A204.1 (cell line): ENCODE results near the gene PARP15.

ENCODE experiments used
- FAIRE-seq: peaks from 2 replicates; lab custom pipeline; 2012; peaks lifted over from hg19 to GRCh38; lab: Jason Lieb, UNC

PARP15 gene

GRCh38 chr3:122572940-122573412, 4.5 kb upstream of the PARP15 start:
- no peak for FAIRE-seq

DNA sequence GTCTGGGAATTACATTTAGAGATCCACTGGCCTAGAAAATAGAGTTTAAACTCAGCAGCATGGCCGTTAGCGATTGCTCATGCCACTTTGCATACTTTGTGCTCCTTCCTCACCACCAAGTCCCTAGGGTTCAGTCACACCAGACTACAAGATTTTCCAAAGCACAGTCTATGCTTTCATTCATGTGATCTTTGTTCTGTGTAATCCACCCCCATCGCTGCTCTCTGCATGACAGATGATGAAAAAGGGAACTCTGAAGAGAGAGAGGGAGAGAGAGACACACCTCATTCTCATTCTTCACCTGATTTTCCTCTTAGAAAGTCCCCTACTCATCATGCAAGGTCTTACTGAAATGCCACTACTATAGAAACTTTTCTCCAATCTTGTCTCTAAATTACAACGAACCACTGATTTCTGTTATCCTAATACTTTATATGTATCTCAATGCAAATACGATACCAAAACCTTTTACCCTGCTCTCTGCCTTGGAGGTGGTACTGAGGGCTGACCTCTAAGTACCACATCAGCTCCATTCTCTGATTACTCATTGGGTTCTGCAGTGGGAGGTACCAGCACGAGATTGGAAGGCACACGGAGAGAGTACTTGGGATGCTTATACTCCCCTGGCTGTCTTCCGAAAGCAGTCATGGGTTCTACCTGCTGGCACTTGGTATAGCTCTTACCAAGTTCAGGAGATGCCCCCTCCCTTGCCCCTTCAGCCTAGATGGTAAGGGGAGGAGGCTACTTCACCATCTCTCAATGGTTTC, 1.1 kb upstream of the PARP15 start:
- FAIRE-seq: no peak

DNA sequence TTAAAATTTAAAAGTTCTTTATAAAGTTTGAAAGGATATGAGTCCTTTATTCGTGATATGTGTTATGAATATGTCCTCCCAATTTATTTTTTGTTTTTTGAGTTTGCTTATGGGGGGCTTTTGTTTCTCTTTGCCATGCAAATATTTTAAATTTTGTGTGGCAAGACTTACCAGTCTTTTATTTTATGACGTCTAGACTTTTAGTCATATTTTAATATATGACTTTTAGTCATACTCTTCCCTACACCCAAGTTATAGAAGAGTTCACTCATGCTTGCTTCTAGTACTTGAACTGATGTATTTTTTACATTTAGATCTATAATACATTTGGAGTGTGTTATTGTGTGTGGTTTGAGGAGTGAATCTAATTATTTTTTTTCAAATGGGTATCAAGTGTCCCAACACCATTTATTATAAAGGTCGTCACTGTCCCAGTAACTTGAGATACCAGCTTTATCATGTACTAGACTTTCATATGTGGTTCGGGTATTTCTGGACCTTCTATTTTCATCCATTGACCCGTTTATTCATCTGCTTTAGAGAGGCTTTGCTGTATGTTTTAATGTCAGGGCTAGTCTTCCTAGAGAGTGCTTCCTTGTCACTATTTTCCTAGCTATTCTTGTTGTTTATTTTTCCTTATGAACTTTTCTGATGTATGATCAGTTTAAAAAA, 755 bp downstream of the PARP15 start:
- no peak for FAIRE-seq

DNA sequence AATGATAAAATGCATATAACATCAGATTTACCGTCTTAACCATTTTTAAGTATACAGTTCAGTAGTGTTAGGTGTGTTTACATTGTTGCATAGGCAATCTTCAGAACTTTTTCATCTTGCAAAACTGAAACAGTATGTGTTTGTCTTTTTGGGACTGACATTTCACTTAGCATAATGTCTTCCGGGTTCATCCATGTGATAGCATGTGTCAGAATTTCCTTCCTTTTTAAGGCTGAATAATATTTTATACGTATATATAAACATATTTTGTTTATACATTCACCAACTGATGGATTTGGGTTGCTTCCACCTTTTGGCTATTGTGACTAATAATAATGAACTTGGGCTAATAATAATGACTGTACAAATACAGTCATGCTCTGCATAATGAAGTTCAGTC, 3.0 kb downstream of the PARP15 start:
- FAIRE-seq: no peak

DNA sequence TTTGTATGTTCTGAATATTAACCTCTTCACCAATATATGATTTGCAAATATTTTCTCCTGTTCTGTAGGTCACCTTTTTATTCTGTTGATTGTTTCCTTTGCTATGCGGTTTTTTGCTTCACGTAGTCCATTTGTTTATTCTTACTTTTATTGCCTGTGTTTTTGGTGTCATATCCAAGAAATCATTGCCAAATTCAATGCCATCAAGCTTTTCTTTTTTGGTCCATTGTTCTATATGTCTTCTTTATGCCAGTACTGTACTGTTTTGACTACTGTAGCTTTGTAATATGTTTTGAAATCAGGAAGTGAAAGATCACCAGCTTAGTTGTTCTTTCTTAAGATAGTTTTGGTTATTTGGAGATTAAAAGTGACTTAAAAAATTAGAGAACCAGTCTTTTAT, 4.2 kb downstream of the PARP15 start:
- FAIRE-seq: no peak

DNA sequence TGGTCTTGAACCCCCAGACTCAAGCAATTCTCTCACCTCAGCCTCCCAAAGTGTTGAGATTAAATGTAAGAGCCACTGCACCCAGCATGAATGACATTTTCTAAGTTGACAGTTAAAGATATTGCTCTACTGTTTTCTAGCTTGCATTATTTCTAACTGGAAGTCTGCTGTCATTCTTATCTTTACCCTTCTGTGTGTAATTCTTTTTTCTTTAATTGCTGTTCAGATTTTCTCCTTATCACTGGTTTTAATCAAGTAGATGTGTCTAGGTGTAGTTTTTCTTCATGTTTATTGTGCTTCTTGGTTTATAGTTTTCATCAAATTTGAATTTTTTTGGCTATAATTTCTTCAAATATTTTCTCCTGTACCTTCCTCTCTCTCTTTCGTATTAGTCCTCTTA, 4.9 kb downstream of the PARP15 start:
- FAIRE-seq: no peak

DNA sequence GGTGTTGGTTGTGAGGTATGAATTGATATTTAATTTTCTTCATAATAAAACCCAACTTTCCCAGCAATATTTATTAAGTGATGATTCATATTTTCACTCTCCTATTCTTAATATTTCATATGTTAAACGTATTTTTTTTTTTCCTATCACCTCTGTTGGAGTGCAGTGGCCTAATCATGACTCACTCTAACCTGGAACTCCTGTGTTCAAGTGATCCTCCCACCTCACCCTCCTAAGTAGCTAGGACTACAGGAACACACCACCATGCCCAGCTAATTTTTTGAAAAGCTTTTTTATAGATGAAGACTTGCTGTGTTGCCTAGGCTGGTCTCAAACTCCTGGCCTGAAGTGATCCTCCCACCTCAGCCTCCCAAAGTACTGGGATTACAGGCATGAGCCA, 8.6 kb downstream of the PARP15 start:
- no peak for FAIRE-seq

- no peak for FAIRE-seq
Observed at GRCh38 chr3:122586773-122587485, 9.5 kb downstream of the PARP15 start.

DNA sequence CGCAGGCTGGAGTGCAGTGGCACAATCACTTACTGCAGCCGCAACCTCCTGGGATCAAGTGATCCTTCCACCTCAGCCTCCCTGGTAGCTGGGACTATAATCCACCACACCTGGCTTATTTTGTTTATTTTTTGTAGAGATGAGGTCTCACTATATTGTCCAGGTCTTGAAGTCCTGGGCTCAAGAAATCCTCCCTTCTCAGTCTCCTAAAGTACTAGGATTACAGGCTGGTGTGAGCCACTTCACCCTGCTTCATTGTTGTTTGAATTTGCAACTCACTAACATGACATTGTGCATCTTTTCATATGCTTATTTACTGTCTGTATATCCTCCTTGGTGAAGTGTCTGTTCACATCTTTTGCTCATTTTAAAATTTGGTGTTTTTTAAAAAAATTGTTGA, 10.1 kb downstream of the PARP15 start:
- no peak for FAIRE-seq

DNA sequence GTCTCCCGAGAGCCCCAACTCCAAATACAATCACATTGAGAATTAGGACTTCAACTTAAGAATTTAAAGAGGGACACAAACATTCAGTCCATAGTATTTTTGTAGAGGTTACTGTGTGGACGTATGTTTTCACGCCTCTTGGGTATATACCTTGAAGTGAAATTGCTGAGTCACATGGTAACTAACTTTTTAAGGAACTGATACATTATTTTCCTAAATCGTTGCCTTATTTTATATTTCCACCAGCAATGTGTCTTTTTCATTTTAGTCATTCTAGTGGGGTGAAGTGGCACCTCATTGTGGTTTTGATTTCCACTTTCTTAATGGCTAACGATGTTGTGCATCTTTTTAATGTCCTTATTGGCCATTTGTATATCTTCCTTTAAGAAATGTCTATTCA, 11.8 kb downstream of the PARP15 start:
- no peak for FAIRE-seq

DNA sequence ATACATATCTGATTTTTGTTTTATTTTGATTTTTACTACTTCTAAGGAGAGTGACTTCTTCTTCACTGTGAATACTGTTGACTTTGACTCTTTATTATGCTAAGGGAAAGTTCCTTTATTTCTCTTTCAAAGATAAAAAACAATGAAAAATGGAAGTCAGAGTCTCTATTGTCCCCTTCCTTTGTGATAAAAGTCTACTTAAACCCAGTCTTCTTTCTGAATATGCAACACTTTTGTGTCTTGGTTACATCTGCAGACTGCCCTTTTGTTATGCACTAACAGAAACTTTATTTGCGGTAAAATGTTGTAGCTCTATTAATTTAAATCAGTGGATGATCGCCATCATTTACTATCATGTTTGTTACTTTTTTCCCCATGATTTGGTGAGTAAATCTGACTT, 13.2 kb downstream of the PARP15 start:
- FAIRE-seq: no peak

GRCh38 chr3:122594025-122594424, 16.6 kb downstream of the PARP15 start:
- no peak for FAIRE-seq

DNA sequence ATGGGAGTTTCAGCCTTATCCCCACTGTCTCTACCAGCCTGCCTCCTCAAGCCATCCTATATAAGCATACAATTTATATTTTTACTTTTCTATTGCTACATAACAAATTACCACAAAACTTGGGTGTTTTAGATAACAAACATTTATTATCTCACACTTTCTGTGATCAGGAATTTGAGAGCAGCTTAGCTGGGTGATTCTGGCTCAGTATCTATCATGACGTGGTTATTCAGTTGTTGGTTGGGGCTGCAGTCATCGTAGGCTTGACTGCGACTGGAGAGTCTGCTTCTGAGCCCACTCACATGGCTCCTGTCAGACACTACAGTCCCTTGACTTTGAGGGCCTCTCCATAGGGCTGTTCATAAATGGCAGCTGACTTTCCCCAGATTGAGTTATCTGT, 20.7 kb downstream of the PARP15 start:
- no peak for FAIRE-seq

DNA sequence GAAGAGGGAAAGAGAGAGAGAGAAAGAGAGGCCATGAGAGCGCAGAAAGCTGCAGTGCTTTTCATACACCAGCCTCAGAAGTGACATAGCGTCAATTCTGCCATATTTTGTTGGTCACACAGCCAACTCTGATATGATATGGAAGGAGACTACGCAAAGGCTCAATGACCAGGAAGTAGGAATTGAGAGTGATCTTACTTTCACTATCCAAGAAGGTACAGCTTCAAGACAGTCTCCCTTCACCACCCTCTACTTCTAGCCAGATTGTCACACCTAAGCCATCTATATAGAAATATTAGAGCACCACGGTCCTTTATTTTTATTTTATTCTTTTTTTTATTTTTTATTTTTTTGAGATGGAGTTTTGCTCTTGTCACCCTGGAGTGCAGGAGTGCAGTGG, 21.1 kb downstream of the PARP15 start:
- FAIRE-seq: no peak

DNA sequence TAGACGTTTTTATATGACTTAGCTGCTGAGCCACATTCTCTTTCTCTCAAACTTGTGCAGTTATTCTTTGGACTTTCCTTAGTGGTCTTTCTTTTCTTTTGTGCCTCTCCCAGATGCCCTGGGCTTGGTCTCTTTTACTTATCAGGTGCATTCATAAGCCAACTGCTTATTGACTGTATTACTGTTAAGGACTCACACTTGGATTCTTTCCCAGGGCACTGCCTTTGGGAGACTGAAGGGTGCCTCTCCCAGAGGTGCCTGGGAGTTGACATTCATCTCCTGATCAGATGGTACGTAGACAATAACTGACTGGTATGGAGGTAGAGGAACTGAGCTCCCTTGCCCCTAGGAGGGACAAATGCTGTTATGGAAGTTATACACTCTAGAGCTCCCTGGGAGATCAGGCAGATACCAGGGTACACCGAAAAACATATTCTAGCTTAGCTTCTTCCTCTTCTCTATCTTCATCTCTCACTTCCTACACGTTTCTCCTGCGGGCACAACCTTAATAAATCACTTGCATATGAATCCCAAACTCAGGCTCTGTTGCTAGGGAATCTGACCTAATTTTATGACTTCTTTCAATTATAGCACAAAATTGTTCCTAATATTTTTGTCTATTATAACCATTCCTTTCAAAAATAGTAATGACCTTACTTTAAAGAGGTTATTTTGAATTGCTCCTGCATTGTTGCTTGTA, 24.7 kb downstream of the PARP15 start:
- no peak for FAIRE-seq

GRCh38 chr3:122603056-122603455, 25.6 kb downstream of the PARP15 start:
- FAIRE-seq: no peak

- FAIRE-seq: no peak
Observed at GRCh38 chr3:122606330-122606729, 28.9 kb downstream of the PARP15 start.

- FAIRE-seq: no peak
Observed at GRCh38 chr3:122608916-122609315, 31.5 kb downstream of the PARP15 start.

- no peak for FAIRE-seq
Observed at GRCh38 chr3:122609798-122610559, 32.5 kb downstream of the PARP15 start.

- FAIRE-seq: no peak
Observed at GRCh38 chr3:122612696-122613095, 35.2 kb downstream of the PARP15 start.

GRCh38 chr3:122615303-122615702, 37.9 kb downstream of the PARP15 start:
- no peak for FAIRE-seq

DNA sequence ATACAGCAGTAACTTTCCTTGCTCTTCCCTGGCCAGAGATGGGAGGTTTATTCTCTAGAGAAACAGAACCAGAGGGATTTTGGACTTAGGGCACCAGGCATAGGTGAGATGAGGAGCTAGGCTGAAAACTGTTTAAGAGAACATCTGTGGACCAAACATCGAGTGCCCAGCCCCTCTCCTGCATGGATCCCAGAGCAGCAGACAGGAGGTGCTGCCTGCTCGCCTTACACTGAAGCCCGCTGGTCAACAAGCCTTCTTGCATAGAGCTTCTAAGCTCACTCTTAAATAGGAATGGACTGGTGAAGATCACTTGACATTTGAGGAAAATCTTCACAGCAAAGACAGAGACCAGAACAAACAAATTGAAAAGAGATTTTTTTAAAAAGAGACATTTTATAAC, 41.2 kb downstream of the PARP15 start:
- FAIRE-seq: no peak
